Adipose tissue (tissue), 3 donors: ENCODE data around the gene SETDB2. TPM values are rescaled to one million over a fixed set of nuclear protein-coding genes. Genes with fewer than 3 reads are reported as not detected.

Experiments used
- H3K27ac ChIP-seq: one replicate; pipeline ENCODE4 v1.5.1; 2013; ENCODE audit warnings: low read depth, low read length
- WGBS, 3 donors: extraction: QIAGEN DNeasy Blood & Tissue Kit; methylation state at CpG; one replicate each; pipeline ENCODE4 v1.1.7; 2013; 5-methylcytosine and 5-hydroxymethylcytosine counted together
- polyA plus RNA-seq, 3 donors: library from polyadenylated mRNA; stranded (reverse); fragments of 200-250 nt; gene quantifications; one replicate each; pipeline ENCODE4 v1.2.3, GENCODE V29; 2013
- donor health status: healthy with polysubstance abuse.
- donor health status: Bipolar disorder and iron deficiency.
- donor health status: healthy.

Gene SETDB2, protein sequence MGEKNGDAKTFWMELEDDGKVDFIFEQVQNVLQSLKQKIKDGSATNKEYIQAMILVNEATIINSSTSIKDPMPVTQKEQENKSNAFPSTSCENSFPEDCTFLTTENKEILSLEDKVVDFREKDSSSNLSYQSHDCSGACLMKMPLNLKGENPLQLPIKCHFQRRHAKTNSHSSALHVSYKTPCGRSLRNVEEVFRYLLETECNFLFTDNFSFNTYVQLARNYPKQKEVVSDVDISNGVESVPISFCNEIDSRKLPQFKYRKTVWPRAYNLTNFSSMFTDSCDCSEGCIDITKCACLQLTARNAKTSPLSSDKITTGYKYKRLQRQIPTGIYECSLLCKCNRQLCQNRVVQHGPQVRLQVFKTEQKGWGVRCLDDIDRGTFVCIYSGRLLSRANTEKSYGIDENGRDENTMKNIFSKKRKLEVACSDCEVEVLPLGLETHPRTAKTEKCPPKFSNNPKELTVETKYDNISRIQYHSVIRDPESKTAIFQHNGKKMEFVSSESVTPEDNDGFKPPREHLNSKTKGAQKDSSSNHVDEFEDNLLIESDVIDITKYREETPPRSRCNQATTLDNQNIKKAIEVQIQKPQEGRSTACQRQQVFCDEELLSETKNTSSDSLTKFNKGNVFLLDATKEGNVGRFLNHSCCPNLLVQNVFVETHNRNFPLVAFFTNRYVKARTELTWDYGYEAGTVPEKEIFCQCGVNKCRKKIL
- polyA plus RNA-seq: 1 to 10 TPM; 1.8 to 4.7 (median 2.5) TPM

GRCh38 chr13:49443704-49444523 lies at the start of gene SETDB2, which contains the start of gene CAB39L:
Gene SETDB2 (plus strand): TSS chr13:49444274. CDS start chr13:49451894, 7,620 bp downstream.
Gene CAB39L (minus strand): TSS chr13:49444064. CDS start chr13:49382910, 61,154 bp downstream.
- H3K27ac ChIP-seq: peak within 1 kb of the TSS; percentile 24
- 0% methylated on average over 53 of the region's 53 CpGs for whole genome bisulfite sequencing, 3 donors

DNA sequence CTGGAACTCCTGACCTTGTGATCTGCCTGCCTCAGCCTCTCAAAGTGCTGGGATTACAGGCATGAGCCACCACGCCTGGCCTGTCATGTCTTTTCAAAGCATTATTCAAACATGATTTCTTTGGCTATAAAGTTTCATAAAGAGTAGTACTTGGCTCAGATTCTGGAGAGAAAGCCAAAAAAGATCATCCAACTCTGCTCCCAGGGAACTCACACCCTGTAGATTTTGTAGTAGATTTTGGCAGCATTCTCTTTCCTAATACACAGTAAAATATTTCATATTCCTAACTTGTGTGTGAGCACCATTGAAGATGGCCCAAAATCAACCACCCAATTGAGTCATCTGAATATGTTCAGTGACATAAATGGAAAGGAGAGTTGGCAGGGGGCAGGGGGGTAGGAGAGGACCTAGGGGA lies 48.6 kb upstream of the SETDB2 start:
- H3K27ac ChIP-seq: no peak overlapping the region

DNA sequence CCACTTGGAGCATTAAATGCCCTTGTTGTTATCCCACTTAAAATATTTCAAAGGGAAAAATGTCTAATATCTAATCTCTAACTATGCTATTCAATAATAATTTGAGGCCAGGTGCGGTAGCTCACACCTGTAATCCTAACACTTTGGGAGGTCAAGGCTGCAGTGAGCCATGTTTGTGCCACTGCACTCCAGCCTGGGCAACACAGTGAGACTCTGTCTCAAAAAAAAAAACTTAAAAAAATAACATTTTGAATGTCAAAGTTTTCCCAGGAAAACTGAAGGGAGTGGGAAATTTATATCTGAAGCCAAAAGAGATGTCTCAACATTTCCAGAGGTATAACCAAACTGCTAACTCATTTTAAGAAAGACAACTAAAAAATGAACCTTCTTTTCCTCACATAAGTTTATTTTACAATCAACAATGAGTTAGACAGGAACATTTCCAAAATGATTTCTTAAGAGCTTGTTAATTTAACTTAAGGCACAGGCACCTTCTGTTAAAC lies 48.1 kb upstream of the SETDB2 start:
- no peak overlapping the region for H3K27ac ChIP-seq
- 39 to 86% (median 78%) methylated on average over 1 of the region's 1 CpG for WGBS, 3 donors

More for the DNA sequence above, 48.6 kb upstream of the SETDB2 start:
- 33 to 62% (median 58%) methylated on average over 1 of the region's 1 CpG for WGBS, 3 donors

DNA sequence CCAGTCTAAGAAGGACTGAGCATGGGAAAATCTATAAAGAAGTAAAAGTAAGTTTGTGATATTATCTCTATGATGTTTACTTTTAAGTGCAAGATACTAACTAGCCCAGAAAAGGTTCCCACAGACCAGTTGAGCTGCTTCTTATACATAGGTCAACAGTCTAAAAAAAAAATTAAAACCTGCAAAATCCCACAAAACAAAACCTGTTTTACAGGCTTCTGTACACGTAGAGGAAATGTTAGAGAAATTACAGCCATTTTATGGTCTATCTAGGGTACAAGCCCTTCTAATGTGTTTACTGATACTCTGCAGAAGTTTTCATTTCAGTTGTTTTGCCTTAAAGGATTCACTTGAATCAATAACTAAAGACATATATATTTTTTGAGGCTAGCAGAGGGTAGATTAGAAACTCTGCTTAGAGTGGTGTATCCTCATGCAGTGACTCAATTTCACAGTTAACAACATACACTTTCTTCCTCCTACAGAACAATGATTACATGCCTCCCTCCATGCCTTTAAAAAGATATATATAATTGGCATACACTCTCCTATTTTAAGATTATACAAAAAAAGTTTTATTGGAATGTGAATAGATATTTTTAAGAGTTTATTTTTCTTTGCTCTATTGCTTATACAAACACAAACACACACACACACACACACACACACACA lies 44.1 kb upstream of the SETDB2 start:
- no peak overlapping the region for H3K27ac ChIP-seq
- 17 to 76% (median 61%) methylated on average over 1 of the region's 1 CpG for WGBS, 3 donors

DNA sequence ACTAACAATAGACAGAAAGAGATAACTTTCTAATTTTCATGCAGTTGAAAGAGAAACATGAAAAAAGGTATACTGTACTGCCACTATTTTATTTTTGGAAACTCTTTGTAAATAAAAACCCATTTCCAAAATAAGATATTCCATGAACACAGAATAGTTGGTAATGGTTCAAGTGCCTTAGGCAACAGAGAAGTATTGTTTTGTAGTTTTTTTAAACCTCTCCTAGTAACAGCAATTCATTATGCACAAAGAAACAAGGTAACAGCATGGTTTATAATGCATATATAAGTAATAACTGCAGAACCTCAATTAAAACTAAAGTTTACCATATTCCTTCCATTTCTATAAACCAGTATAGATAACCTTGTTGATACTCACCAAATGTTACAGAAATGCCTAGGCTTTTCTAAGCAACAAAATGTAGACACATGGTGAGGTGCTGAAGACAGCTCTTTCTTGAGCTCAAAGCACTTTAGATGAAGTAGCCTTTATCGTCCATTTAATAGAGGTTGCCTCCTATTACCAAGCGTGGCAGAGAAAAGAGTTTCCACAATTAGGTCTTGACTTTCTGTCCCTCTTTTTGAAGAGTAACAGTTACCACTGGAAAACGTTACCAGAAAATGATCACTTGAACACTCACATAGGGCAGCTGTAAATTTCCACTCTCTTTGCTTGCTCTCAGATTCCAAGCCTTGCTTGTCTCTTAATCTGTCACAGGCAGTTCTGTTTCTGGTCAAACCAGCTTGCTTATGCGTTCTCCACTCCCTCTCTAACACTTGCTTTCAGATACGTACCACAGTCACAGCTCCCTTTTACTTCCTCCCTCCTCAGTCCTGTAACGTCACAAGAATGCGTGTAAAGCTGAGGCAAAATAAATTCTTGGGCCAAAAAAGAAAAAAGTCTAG lies 43.1 kb upstream of the SETDB2 start:
- WGBS, 3 donors: 5 to 18% (median 16%) methylated on average over 7 of the region's 7 CpGs
- no peak overlapping the region for H3K27ac ChIP-seq

DNA sequence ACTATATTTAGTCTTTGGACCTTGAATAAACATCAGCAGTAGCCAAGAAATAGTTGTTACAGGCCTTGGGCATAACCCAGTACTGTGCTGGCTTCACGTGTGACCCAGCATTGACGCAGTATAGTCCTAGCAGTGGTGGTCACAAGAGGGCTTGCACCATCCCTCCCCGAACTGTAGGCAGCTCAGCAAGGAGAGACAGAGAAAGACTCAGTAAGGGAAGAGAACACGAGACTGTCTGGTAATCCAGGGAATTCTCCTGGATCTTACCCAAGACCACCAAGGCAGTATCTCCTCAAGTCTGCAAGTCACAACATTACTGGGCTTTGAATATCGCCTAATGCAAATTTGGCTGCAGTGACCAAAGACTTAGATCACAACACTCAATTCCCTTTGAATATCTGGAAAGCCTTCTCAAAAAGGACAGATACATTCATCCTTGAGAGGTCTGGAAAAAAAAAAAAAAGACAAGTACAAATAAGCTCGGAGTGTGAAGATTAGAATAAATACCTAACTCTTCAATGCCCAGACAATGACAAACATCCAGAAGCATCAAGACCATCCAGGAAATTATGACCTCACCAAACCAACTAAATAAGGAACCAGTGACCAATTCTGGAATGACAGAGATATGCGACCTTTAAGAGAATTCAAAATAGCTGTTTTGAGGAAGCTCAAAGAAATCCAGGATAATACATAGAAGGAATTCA lies 39.9 kb upstream of the SETDB2 start:
- no peak overlapping the region for H3K27ac ChIP-seq
- WGBS, 3 donors: 81 to 88% (median 84%) methylated on average over 7 of the region's 7 CpGs

DNA sequence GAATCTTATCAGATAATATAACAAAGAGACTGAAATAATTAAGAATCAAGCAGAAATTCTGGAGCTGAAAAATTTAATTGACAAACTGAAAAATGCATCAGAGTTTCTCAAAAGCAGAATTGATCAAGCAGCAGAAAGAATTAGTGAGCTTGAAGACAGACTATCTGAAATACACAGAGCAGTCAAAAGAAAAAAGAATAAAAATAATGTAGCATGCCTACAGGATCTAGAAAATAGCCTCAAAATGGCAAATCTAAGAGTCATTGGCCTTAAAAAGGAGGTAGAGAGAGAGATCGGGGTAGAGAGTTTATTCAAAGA lies 39.4 kb upstream of the SETDB2 start:
- no peak overlapping the region for H3K27ac ChIP-seq

DNA sequence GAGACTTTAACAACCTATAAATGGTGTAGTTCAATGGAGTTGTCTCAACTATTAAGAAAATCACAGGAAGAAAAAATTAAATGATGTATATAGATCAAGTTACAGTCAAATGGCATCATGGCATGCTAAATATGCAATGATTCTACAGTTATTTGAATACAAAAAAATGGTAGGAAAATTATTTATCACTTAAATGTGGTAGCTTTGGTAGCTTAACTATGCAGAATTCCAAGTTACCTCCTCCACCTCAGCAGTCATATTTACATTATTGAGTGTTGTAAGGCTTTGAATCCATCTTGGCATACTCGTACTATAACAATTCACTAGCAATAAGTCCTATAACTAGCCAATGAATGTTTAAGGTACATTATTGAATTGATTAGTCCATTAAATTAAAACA lies 37.0 kb upstream of the SETDB2 start:
- WGBS, 3 donors: 89 to 100% (median 95%) methylated on average over 1 of the region's 1 CpG
- H3K27ac ChIP-seq: no peak overlapping the region

More for the DNA sequence above, 39.4 kb upstream of the SETDB2 start:
- WGBS, 3 donors: 69 to 84% (median 70%) methylated on average over 1 of the region's 1 CpG

DNA sequence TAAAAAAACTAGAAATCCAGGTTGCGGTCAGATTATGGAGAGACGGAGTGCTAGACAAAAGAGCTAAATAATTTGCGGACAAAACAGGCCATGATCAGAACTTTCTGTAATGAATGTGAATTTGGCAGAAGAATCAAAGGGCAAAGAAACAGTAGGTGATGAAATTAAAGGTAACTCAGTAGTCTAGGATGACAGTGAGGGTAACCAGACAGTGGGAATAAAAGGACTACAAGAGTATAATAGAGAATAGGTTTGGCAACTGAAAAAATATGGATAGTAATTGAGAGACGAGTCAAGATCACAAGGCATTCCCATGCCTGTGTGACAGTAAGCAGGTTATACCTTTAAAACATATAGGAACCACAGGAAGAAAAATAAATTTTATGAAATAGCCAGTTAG lies 36.1 kb upstream of the SETDB2 start:
- H3K27ac ChIP-seq: no peak overlapping the region
- WGBS, 3 donors: 85 to 96% (median 95%) methylated on average over 4 of the region's 4 CpGs

GRCh38 chr13:49409008-49409407 lies 35.1 kb upstream of the SETDB2 start:
- WGBS, 3 donors: 76 to 92% (median 91%) methylated on average over 3 of the region's 3 CpGs
- no peak overlapping the region for H3K27ac ChIP-seq

DNA sequence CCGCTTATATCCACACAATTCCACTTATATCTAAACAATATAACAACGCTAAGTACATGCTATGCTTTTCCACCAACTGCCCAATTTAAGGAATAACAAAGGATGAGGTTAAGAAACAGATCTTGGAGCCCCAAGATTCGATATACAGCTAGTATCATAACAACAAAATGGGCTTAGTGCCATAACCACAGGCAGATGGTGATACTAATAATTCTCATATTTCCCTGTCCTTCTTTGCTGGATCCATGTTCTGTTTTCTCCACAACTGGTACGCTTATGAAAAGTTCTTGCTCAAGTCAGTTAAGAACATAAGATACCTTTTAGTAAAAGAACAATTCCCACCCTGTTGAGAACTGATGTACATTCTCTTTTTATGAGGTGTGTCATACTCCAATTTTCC lies 34.1 kb upstream of the SETDB2 start:
- no peak overlapping the region for H3K27ac ChIP-seq
- WGBS, 3 donors: 71 to 90% (median 85%) methylated on average over 4 of the region's 4 CpGs

DNA sequence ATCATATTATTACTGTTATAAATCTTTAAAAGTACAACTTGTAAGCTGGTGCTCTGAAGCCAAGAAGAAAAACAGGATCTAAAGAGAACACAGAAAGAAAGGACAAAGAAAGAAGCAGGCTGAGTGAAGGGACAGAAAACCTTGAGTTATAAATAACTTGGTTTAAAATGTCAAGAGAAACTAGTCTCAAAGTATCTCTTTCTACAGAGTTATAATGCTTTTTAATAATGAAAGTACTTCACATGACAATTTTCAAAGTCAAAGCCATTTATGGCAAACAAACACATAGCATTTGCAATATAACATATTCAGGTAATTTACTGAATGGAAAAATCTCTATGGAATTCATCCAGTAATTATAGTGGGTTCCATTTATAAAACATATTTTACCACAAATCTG lies 33.6 kb upstream of the SETDB2 start:
- H3K27ac ChIP-seq: no peak overlapping the region

GRCh38 chr13:49411353-49411752 lies 32.7 kb upstream of the SETDB2 start:
- H3K27ac ChIP-seq: no peak overlapping the region
- 93 to 96% (median 94%) methylated on average over 5 of the region's 5 CpGs for WGBS, 3 donors

GRCh38 chr13:49412749-49413148 lies 31.3 kb upstream of the SETDB2 start:
- no peak overlapping the region for H3K27ac ChIP-seq
- WGBS, 3 donors: 66 to 96% (median 72%) methylated on average over 2 of the region's 2 CpGs

DNA sequence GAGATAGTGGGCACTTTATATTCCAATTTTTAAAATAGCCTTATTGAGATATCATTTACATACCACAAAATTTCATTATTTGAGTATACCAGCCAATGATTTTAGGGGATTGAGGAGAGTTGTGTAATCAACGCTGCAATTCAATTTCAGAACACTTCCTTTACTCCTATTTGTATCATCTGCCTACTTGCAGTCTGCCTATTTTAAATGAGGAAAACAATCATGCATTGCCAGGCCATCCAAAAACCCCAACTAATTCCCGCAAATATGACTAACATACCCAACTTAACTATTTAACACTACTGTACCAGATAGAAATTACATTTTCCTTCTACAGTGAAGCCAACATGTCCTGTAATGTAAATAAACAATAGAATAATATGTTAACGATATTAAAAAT lies 26.9 kb upstream of the SETDB2 start:
- 77 to 87% (median 77%) methylated on average over 3 of the region's 3 CpGs for WGBS, 3 donors

DNA sequence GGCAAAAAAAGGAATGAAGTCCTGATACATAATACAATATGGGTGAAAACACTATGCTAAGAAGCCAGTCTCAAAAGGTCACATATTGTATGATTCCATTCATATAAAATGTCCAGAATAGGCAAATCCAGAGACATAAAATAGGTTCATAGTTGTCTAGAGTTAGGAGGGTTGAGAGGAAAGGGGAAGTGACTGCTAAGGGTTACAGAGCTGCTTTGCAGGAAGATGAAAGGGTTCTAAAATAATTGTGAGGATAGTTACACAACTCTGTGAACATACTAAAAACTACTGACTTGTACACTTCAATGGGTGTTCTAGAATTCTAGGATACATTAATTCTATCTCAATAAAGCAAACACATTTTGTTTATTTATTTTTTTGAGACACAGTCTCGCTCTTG lies 25.9 kb upstream of the SETDB2 start:
- WGBS, 3 donors: 96 to 100% (median 100%) methylated on average over 1 of the region's 1 CpG
- H3K27ac ChIP-seq: no peak overlapping the region

More for the DNA sequence above, 26.9 kb upstream of the SETDB2 start:
- no peak overlapping the region for H3K27ac ChIP-seq

- WGBS, 3 donors: 90 to 91% (median 90%) methylated on average over 3 of the region's 3 CpGs
- H3K27ac ChIP-seq: no peak overlapping the region
Measured at GRCh38 chr13:49419276-49419675, 24.8 kb upstream of the SETDB2 start.
